CD4-positive, alpha-beta T cell treated with Interleukin-17A for 1 hour (primary cell): ENCODE measurements around the gene MAD2L2.

ENCODE experiments used
- DNase-seq: peaks from one replicate; pipeline ENCODE4 v3.0.0-alpha.2; 2020

Gene MAD2L2

DNA sequence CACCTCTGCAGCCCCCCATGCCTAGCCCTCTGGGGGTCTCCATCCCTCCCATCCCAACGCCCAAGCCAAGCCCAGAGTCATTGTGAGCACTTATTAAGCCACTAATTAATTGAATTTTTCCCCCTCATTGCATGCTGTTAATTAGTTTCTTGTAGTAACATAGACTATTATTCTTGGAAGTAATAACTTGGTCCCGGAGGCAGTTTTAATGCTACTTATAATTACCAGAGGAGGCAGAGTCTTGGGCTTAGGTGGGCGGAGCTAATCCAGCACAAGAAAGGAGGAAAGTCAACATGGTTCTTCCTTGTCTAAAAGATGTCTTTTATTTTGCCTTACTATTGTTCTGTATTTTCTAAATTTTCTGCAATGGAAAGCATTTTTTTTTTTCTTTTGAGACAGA is 54.4 kb downstream of the MAD2L2 start:
- DNase-seq, result no peak
